ENCODE data around the gene RAPSN. TPM values are rescaled to one million over a fixed set of nuclear protein-coding genes. Genes with fewer than 3 reads are reported as not detected.
A peak's percentile ranks its signal among the peaks of the same experiment; 100 is the strongest.
"Not testable (repeated sequence)": the region's sequence is repeated elsewhere in the genome, so short reads cannot be mapped to it uniquely, and the experiment has no call there.

Gene RAPSN
- total and polyA plus RNA-seq, 2 donors from 2014 or later, result 0.28 to 0.41 TPM

GRCh38 chr11:47461876-47462275 is 12.9 kb upstream of the RAPSN start:
- H3K9me3 ChIP-seq (ENCODE audit: control insufficient read depth in 2 of 3, insufficient read depth in 1 of 3, low read length in 3 of 3), result no peaks in the 10 kb centered on the region
- FAIRE-seq (no peak), DNase-seq (peak in 1 of 5 donors; percentile 32)
- H3K27me3 ChIP-seq (ENCODE audit: control insufficient read depth, insufficient read depth, low read length), result no peaks in the 10 kb centered on the region
- no peak for TF ChIP-seq CTCF (IDR thresholded peaks at IDR 0.05; ENCODE audit: borderline replicate concordance, extremely low read depth, insufficient read depth)
- intact Hi-C loops (cut with DNase I), result no loop called here
- no peak overlapping the region for H3K4me3 ChIP-seq (ENCODE audit: low read length in 3 of 3)
- no peaks in the 10 kb centered on the region for H3K4me1 ChIP-seq (ENCODE audit: control insufficient read depth in 2 of 3, insufficient read depth in 2 of 3, low read depth in 1 of 3, low read length in 3 of 3)
- peaks cover 0 to 13% (median 2%) of the 10 kb centered on the region in 3 donors for H3K36me3 ChIP-seq (ENCODE audit: control insufficient read depth in 2 of 3, insufficient read depth in 3 of 3, low read length in 3 of 3)
- H3K9ac ChIP-seq (ENCODE audit: low read length in 3 of 3), result no peak overlapping the region
- no peak overlapping the region for H3K27ac ChIP-seq (ENCODE audit: low read depth in 2 of 2, low read length in 2 of 2)

GRCh38 chr11:47460571-47461235 is 11.8 kb upstream of the RAPSN start:
- Histone ChIP-seq H3K9ac (ENCODE audit: low read length in 3 of 3) (no peak overlapping the region), H3K27me3 (ENCODE audit: control insufficient read depth, insufficient read depth, low read length) (no peaks in the 10 kb centered on the region), H3K27ac (ENCODE audit: low read depth in 2 of 2, low read length in 2 of 2) (no peak overlapping the region), H3K4me1 (ENCODE audit: control insufficient read depth in 2 of 3, insufficient read depth in 2 of 3, low read depth in 1 of 3, low read length in 3 of 3) (no peaks in the 10 kb centered on the region), H3K9me3 (ENCODE audit: control insufficient read depth in 2 of 3, insufficient read depth in 1 of 3, low read length in 3 of 3) (no peaks in the 10 kb centered on the region), H3K4me3 (ENCODE audit: low read length in 3 of 3) (no peak overlapping the region), H3K36me3 (ENCODE audit: control insufficient read depth in 2 of 3, insufficient read depth in 3 of 3, low read length in 3 of 3) (peaks cover 0 to 13% (median 2%) of the 10 kb centered on the region in 3 donors)
- no peak for TF ChIP-seq CTCF (IDR thresholded peaks at IDR 0.05; ENCODE audit: borderline replicate concordance, extremely low read depth, insufficient read depth)
- FAIRE-seq, result no peak
- peak in 1 of 5 donors; percentile 3 for DNase-seq
- intact Hi-C loops (cut with DNase I), result no loop called here

DNA sequence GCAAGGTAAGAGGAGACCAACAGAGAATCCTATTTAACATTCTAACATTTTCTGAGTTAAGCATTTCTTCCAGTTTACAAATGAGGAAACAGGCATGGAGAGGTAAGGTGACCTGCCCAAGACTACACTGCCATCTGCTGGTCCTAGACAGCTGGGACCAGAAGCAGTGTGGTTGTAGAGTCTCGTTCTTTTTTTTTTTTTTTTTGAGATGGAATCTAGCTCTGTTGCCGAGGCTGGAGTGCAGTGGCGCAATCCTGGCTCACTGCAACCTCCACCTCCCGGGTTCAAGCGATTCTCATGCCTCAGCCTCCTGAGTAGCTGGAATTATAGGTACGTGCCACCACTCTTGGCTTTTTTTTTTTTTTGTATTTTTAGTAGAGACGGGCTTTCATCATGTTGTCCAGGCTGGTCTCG is 5.3 kb upstream of the RAPSN start:
- H3K27ac ChIP-seq (ENCODE audit: low read depth in 2 of 2, low read length in 2 of 2); FAIRE-seq; H3K36me3 ChIP-seq (ENCODE audit: control insufficient read depth in 2 of 3, insufficient read depth in 3 of 3, low read length in 3 of 3); H3K4me3 ChIP-seq (ENCODE audit: low read length in 3 of 3); H3K9ac ChIP-seq (ENCODE audit: low read length in 3 of 3); H3K4me1 ChIP-seq (ENCODE audit: control insufficient read depth in 2 of 3, insufficient read depth in 2 of 3, low read depth in 1 of 3, low read length in 3 of 3); H3K27me3 ChIP-seq (ENCODE audit: control insufficient read depth, insufficient read depth, low read length); H3K9me3 ChIP-seq (ENCODE audit: control insufficient read depth in 2 of 3, insufficient read depth in 1 of 3, low read length in 3 of 3): not testable (repeated sequence)
- peak; percentile 88 for TF ChIP-seq CTCF (IDR thresholded peaks at IDR 0.05; ENCODE audit: borderline replicate concordance, extremely low read depth, insufficient read depth)
- intact Hi-C loops (cut with DNase I), result loop anchor here (10.0 kb wide), 1 partner anchor 79 kb away; the partner anchor contains the start of gene SPI1
- peak; percentile 79 to 94 (median 85) for DNase-seq

All from kidney (tissue), 14 donors.